Uterus (tissue), 4 donors: ENCODE results near the gene CALML5. TPM values are rescaled to one million over a fixed set of nuclear protein-coding genes. Genes with fewer than 3 reads are reported as not detected.

Source experiments
- DNase-seq, 2 donors: peaks; one replicate each; pipeline ENCODE4 v3.0.0-alpha.2; 2019 to 2020
- H3K27ac ChIP-seq, 2 donors: fragments of 200-600 bp; sonication (generic); 1 replicate in 1 of 2; 2 replicates in 1 of 2; pipeline ENCODE4 v1.5.1; 2016 to 2018
- H3K27me3 ChIP-seq, 2 donors: fragments of 200-600 bp; sonication (generic); one replicate each; pipeline ENCODE4 v1.5.1; 2018 to 2019; ENCODE audit warnings: control low read depth in 1 of 2
- H3K36me3 ChIP-seq, 2 donors: fragments of 200-600 bp; sonication (generic); one replicate each; pipeline ENCODE4 v1.5.1; 2019; ENCODE audit warnings: control low read depth in 1 of 2
- H3K4me1 ChIP-seq, 2 donors: fragments of 200-600 bp; sonication (generic); one replicate each; pipeline ENCODE4 v1.5.1; 2018 to 2019; ENCODE audit warnings: control low read depth in 1 of 2
- H3K4me3 ChIP-seq, 2 donors: fragments of 200-600 bp; sonication (generic); 1 replicate in 1 of 2; 2 replicates in 1 of 2; pipeline ENCODE4 v1.5.1; 2018 to 2019; ENCODE audit warnings: mild to moderate bottlenecking in 1 of 2
- H3K9me3 ChIP-seq, 2 donors: fragments of 200-600 bp; sonication (generic); one replicate each; pipeline ENCODE4 v1.5.1; 2019; ENCODE audit warnings: control low read depth in 1 of 2
- CTCF ChIP-seq, 4 experiments: fragments of 200-600 bp in 2 of 4; fragments of 450-650 bp in 2 of 4; sonication (generic) in 2 of 4; IDR thresholded peaks; one replicate each; pipeline ENCODE4 v1.5.1; 2016 to 2019; ENCODE audit warnings: antibody characterized with exemption in 4 of 4, mild to moderate bottlenecking in 2 of 4, moderate library complexity in 1 of 4
- POLR2A ChIP-seq, 2 donors: fragments of 450-650 bp; IDR thresholded peaks; one replicate each; pipeline ENCODE4 v1.6.1; 2016; ENCODE audit warnings: antibody characterized with exemption in 2 of 2, mild to moderate bottlenecking in 1 of 2, moderate library complexity in 1 of 2
- intact Hi-C: fragments of 100-400 bp; cut with DNase I; formaldehyde crosslinking; loops from one replicate; pipeline ENCODE4 v1.15.1; 2023; ENCODE audit warnings: low total_unique reads
- total RNA-seq, 4 donors: library from RNA; depleted of rRNA in 3 of 4; stranded (reverse); fragments of >200 nt in 3 of 4; gene quantifications; one replicate each; pipeline versions ENCODE4 v1.1.0 to v1.2.4, GENCODE V29; 2014 to 2023
- donor health status: DM: yes; HTN: yes; CAD: no.

Gene CALML5
- total RNA-seq, 4 donors from 2014 or later: not detected

- Histone ChIP-seq H3K9me3 (no peaks in the 10 kb centered on the region), H3K27me3 (no peaks in the 10 kb centered on the region), H3K27ac (no peak overlapping the region), H3K4me3 (no peak overlapping the region), H3K4me1 (no peaks in the 10 kb centered on the region), H3K36me3 (no peaks in the 10 kb centered on the region)
- intact Hi-C loops: no loop called here
- no peak for TF ChIP-seq CTCF (IDR thresholded peaks at IDR 0.05)
- no peak for TF ChIP-seq POLR2A (IDR thresholded peaks at IDR 0.05)
- DNase-seq: no peak
These were observed 23.7 kb upstream of the CALML5 start for GRCh38 chr10:5522913-5523560.

- no peak for TF ChIP-seq POLR2A (IDR thresholded peaks at IDR 0.05)
- TF ChIP-seq CTCF (IDR thresholded peaks at IDR 0.05): no peak
- intact Hi-C loops: no loop called here
These were observed 19.7 kb upstream of the CALML5 start for GRCh38 chr10:5519054-5519453.

GRCh38 chr10:5518143-5518542 is 18.8 kb upstream of the CALML5 start:
- Histone ChIP-seq H3K9me3 (no peaks in the 10 kb centered on the region), H3K36me3 (no peaks in the 10 kb centered on the region), H3K4me3 (no peak overlapping the region), H3K4me1 (no peaks in the 10 kb centered on the region), H3K27ac (no peak overlapping the region), H3K27me3 (no peaks in the 10 kb centered on the region)
- TF ChIP-seq CTCF (IDR thresholded peaks at IDR 0.05) (no peak), POLR2A (IDR thresholded peaks at IDR 0.05) (no peak)
- no peak for DNase-seq
- intact Hi-C loops: no loop called here

More at GRCh38 chr10:5519054-5519453, 19.7 kb upstream of the CALML5 start:
- Histone ChIP-seq H3K36me3 (no peaks in the 10 kb centered on the region), H3K9me3 (no peaks in the 10 kb centered on the region), H3K4me1 (no peaks in the 10 kb centered on the region), H3K4me3 (no peak overlapping the region), H3K27me3 (no peaks in the 10 kb centered on the region), H3K27ac (no peak overlapping the region)
- no peak for DNase-seq

- Histone ChIP-seq H3K9me3 (no peaks in the 10 kb centered on the region), H3K36me3 (no peaks in the 10 kb centered on the region), H3K4me3 (no peak overlapping the region), H3K4me1 (no peaks in the 10 kb centered on the region), H3K27ac (no peak overlapping the region), H3K27me3 (no peaks in the 10 kb centered on the region)
- intact Hi-C loops: no loop called here
- no peak for DNase-seq
- TF ChIP-seq CTCF (IDR thresholded peaks at IDR 0.05) (no peak), POLR2A (IDR thresholded peaks at IDR 0.05) (no peak)
These were observed 18.2 kb upstream of the CALML5 start for GRCh38 chr10:5517546-5517945.

GRCh38 chr10:5515948-5516761 is 16.8 kb upstream of the CALML5 start:
- no peaks in the 10 kb centered on the region for H3K9me3 ChIP-seq
- intact Hi-C loops: no loop called here
- TF ChIP-seq POLR2A (IDR thresholded peaks at IDR 0.05): no peak
- TF ChIP-seq CTCF (IDR thresholded peaks at IDR 0.05): no peak
- H3K27me3 ChIP-seq: no peaks in the 10 kb centered on the region
- no peaks in the 10 kb centered on the region for H3K36me3 ChIP-seq
- H3K4me1 ChIP-seq: no peaks in the 10 kb centered on the region
- DNase-seq: no peak
- H3K4me3 ChIP-seq: no peak overlapping the region
- no peak overlapping the region for H3K27ac ChIP-seq
